ENCODE measurements around the gene NAV3.
"Not testable (repeated sequence)": the region's sequence is repeated elsewhere in the genome, so short reads cannot be mapped to it uniquely, and the experiment has no call there.

Gene NAV3

GRCh38 chr12:78038986-78039385, 208.3 kb downstream of the NAV3 start:
- DNase-seq (ENCODE audit: low spot score): no peak

- no peak for DNase-seq (ENCODE audit: low spot score)
Measured at GRCh38 chr12:78040111-78040510, 209.4 kb downstream of the NAV3 start.

GRCh38 chr12:78050790-78051189, 220.1 kb downstream of the NAV3 start:
- DNase-seq (ENCODE audit: low spot score): no peak

- no peak for DNase-seq (ENCODE audit: low spot score)
Measured at GRCh38 chr12:78055545-78055944, 224.9 kb downstream of the NAV3 start.

- DNase-seq (ENCODE audit: low spot score): no peak
Measured at GRCh38 chr12:78057075-78057474, 226.4 kb downstream of the NAV3 start.

GRCh38 chr12:78060186-78060585, 229.5 kb downstream of the NAV3 start:
- no peak for DNase-seq (ENCODE audit: low spot score)

- no peak for DNase-seq (ENCODE audit: low spot score)
Measured at GRCh38 chr12:78062786-78063185, 232.1 kb downstream of the NAV3 start.

GRCh38 chr12:78081590-78082314, 251.1 kb downstream of the NAV3 start:
- no peak for DNase-seq (ENCODE audit: low spot score)

- no peak for DNase-seq (ENCODE audit: low spot score)
Measured at GRCh38 chr12:78085542-78086182, 255.0 kb downstream of the NAV3 start.

GRCh38 chr12:78086553-78087362, 256.1 kb downstream of the NAV3 start:
- no peak for DNase-seq (ENCODE audit: low spot score)

GRCh38 chr12:78087363-78087675, 256.6 kb downstream of the NAV3 start:
- no peak for DNase-seq (ENCODE audit: low spot score)

GRCh38 chr12:78088391-78088832, 257.7 kb downstream of the NAV3 start:
- DNase-seq (ENCODE audit: low spot score): peak; percentile 16

- no peak for DNase-seq (ENCODE audit: low spot score)
Measured at GRCh38 chr12:78090266-78090665, 259.6 kb downstream of the NAV3 start.

GRCh38 chr12:78095623-78096022, 264.9 kb downstream of the NAV3 start:
- DNase-seq (ENCODE audit: low spot score): no peak

GRCh38 chr12:78096909-78097597, 266.4 kb downstream of the NAV3 start:
- no peak for DNase-seq (ENCODE audit: low spot score)

- DNase-seq (ENCODE audit: low spot score): no peak
Measured at GRCh38 chr12:78099806-78100205, 269.1 kb downstream of the NAV3 start.

- DNase-seq (ENCODE audit: low spot score): no peak
Measured at GRCh38 chr12:78101113-78101876, 270.6 kb downstream of the NAV3 start.

GRCh38 chr12:78101946-78102635, 271.4 kb downstream of the NAV3 start:
- DNase-seq (ENCODE audit: low spot score): no peak

GRCh38 chr12:78102801-78103200, 272.1 kb downstream of the NAV3 start:
- DNase-seq (ENCODE audit: low spot score): not testable (repeated sequence)

- no peak for DNase-seq (ENCODE audit: low spot score)
Measured at GRCh38 chr12:78115889-78116288, 285.2 kb downstream of the NAV3 start.

- DNase-seq (ENCODE audit: low spot score): peak; percentile 11
Measured at GRCh38 chr12:78118036-78118435, 287.3 kb downstream of the NAV3 start.

All from HuH-7 (cell line).